Activated CD4-positive, CD25-positive, alpha-beta regulatory T cell treated with anti-CD3 and anti-CD28 coated beads, Interleukin-2, amount 50 U/mL, for 16 hours (primary cell): ENCODE measurements around the gene CGB5.
"Not testable (repeated sequence)": the region's sequence is repeated elsewhere in the genome, so short reads cannot be mapped to it uniquely, and the experiment has no call there.

Experiments
- DNase-seq: peaks from one replicate; pipeline ENCODE4 v3.0.0-alpha.2; 2020; ENCODE audit warnings: low read depth, low spot score

CGB5 gene

DNA sequence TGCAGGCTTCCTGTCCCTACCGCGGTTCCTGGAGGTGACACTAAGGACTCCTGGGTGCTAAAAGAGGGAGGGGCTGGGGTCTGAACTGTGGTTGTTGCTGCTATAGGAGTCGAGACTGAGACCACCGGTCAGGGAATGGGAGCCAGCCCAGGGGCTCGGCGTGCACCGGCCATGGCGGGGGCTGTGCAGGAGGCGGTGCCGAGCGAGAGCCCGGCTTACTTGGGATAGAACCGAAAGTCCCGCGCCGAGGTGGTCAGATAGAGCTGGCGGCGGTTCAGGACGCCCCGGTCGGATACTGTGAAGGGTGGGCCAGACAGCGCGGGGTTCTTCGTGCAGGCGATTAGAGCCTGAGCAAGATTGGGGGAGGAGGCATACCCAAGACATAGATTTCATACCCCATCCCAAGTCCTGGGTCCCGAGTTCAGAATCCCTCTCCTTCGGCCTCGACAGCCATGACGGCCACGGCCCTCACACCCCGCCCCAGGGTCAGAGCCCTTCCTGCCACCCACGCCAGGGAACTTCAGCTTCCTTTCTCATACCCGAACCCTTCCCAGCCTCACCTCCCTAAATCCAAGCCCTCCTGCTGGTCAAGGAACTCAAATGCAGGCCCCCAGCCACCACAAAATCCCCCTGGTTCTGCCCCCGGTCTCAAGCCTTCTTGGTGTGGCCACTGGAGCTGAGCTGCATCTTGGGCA, 13.4 kb downstream of the CGB5 start:
- not testable (repeated sequence) for DNase-seq

GRCh38 chr19:49057636-49058234, 14.1 kb downstream of the CGB5 start, which contains the start of gene CGB7:
TSS of gene CGB7 (minus strand) at chr19:49057749. CDS start at chr19:49055375, 2,374 bp downstream.
- no peak for DNase-seq

- DNase-seq, result no peak
These were observed 14.9 kb downstream of the CGB5 start for GRCh38 chr19:49058562-49058961.

GRCh38 chr19:49059053-49059452, 15.4 kb downstream of the CGB5 start:
- DNase-seq, result no peak

GRCh38 chr19:49061000-49061399, 17.4 kb downstream of the CGB5 start:
- DNase-seq, result no peak

- no peak for DNase-seq
These were observed 17.8 kb downstream of the CGB5 start for GRCh38 chr19:49061445-49061844.

GRCh38 chr19:49064029-49064629, 20.5 kb downstream of the CGB5 start:
- no peak for DNase-seq

GRCh38 chr19:49064768-49065611, 21.3 kb downstream of the CGB5 start, which contains the start of gene NTF4:
TSS of gene NTF4 (minus strand) at chr19:49064818. CDS start at chr19:49061997, 2,821 bp downstream.
- DNase-seq, result no peak

DNA sequence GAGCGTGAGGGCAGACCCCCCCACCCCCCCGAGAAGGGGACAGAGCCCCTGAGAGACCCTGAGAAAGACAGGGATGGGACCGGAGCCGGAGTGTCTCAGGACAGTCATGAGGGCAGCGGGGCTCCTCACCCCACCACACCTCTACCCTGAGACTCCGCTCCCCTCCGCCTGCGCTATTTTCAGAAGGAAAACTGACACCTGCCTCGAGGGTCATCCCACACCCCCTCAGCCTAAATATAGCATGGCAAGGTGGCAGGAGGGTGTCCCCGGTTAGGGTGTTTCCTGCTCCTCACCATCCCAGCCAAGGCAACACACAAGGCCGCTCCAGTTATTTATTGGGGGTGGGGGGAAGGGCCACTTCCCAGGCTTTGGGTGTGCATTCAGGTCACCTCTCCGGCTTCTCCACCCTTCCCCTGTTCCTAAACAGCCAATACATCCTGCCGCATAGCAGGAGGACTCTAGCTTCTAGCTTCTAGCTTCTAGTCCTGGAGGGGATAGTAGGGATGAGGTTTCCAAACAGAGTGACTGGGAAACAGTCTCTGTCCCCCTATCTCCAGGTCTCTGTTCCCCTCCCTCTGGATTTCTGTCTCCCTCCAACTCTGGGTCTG, 22.4 kb downstream of the CGB5 start:
- no peak for DNase-seq

DNA sequence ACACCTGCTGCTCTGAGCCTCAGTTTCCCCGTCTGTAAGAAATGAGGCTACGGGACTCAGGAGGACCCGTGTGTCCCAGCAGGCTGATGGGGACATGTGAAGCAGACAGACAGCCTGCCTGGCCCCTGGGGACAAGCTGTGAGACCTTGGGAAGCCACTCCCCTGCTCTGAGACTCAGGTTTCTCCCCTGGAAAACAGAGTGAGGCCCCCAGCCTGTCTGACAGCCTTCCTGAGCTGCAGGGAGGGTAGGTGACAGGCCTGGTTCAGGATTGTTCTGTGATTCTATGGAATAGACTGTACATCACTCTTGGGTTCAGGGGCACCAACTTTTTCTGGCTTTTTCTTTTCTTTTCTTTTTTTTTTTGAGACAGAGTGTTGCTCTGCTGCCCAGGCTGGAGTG, 23.9 kb downstream of the CGB5 start:
- no peak for DNase-seq

DNA sequence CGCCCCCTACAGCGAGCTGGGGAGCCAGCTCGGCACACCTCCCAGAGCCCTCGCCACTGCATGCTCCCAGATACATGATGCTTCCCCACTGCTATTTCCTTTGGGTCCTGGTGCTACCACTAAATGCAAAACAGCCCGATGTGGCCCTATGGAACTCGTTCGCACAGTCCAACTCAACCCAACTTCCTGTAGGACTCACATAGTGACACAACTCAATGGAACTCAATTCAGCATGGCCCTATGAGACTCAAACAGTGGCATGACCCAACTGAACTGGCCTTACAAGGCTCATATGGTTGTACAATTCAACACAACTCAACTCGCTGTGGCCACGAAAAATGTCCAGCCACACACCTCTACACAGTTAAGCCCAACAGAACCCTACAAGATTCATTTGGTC, 25.4 kb downstream of the CGB5 start:
- DNase-seq, result no peak

DNA sequence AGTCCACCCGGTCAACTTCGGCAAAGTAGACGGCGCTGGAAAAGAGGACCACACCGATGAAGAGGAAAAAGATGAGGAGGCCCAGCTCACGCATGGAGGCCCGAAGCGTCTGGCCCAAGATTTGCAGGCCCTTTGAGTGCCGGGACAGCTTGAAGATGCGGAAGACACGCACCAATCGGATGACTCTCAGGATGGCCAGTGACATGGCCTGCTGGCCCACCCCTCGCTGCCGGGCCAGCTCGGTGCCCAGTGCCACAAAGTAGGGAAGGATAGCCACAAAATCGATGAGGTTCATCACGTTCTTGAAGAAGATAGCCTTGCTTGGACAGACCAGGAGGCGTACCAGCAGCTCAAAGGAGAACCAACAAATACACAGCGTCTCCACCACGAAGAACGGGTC, 26.8 kb downstream of the CGB5 start:
- no peak for DNase-seq

GRCh38 chr19:49071860-49072547, 28.4 kb downstream of the CGB5 start:
- DNase-seq, result no peak

GRCh38 chr19:49073514-49074378, 30.1 kb downstream of the CGB5 start:
- no peak for DNase-seq

DNA sequence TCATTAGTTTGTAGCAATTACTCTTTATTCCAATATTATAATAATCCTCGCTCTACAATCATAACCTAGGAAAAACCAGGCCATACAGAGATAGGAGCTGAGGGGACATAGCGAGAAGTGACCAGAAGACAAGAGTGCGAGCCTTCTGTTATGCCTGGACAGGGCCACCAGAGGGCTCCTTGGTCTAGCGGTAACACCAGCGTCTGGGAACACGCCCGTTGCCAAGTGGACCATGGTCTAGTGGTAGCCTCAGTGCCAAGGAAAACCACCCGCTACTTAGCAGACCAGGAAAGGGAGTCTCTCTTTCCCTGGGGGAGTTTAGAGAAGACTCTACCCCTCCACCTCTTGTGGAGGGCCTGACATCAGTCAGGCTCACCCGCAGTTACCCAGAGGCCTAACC, 31.2 kb downstream of the CGB5 start:
- not testable (repeated sequence) for DNase-seq

DNA sequence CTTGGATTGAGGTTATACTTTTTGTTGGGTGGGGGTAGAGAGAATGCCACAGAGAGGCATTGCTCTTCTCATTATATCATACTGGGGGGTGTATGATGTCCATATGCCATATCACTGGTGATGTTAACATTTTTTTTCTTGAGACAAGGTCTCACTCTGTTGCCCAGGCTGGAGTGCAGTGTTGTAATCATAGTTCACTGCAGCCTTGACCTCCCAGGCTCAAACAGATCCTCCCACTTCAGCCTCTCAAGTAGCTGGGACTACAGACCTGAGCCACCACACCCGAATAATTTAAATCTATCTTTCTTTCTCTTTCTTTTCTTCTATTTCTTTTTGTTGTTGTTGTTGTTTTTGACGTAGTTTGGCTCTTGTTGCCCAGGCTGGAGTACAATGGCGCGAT, 36.7 kb downstream of the CGB5 start:
- no peak for DNase-seq

GRCh38 chr19:49081273-49081672, 37.6 kb downstream of the CGB5 start:
- DNase-seq, result no peak

GRCh38 chr19:49084206-49085019, 40.8 kb downstream of the CGB5 start:
- DNase-seq, result no peak
